K562 (cell line): ENCODE measurements around the gene NUP50. TPM values are rescaled to one million over a fixed set of nuclear protein-coding genes. Genes with fewer than 3 reads are reported as not detected.
A peak's percentile ranks its signal among the peaks of the same experiment; 100 is the strongest.

Experiments used
- ATAC-seq: fragments of 200-7000 bp; cut with Tn5 transposase; 3 replicates; pipeline ENCODE4 v1.9.1; 2020; ENCODE audit warnings: moderate library complexity
- BruUV-seq: library from RNA; stranded (reverse); fragments of 400-500 nt; replicated peaks from 2 replicates; lab custom pipeline; 2021; lab: Mats Ljungman, UMichigan
- CTCF ChIA-PET: fragments of 300-600 bp; formaldehyde crosslinking; extraction: SDS; loops from one replicate; lab custom pipeline; 2021; ENCODE audit warnings: low intra/inter-chr PET ratio; lab: Yijun Ruan, JAX
- POLR2A ChIA-PET: fragments of 300-600, 350-650 bp; sonication (Branson Sonifier 250); formaldehyde crosslinking; extraction: SDS; loops from one replicate; lab custom pipeline; 2021; ENCODE audit warnings: antibody characterized with exemption, inconsistent platforms; lab: Yijun Ruan, JAX
- DNase-seq, 4 experiments: peaks; one replicate each; pipeline versions ENCODE4 v3.0.0 to v3.0.0-alpha.2; 2011 to 2018; ENCODE audit warnings: low spot score in 3 of 4, mixed read lengths in 3 of 4; ENCODE audit errors: extremely low read depth in 1 of 4
- FAIRE-seq: peaks from 2 replicates; lab custom pipeline; 2011; peaks lifted over from hg19 to GRCh38; lab: Jason Lieb, UNC
- H2AFZ ChIP-seq: 2 replicates; pipeline ENCODE4 v1.6.0; 2011; ENCODE audit warnings: low read depth, low read length, control low read depth, inconsistent platforms
- H3K27ac ChIP-seq: fragments of 200-600 bp; 3 replicates; pipeline ENCODE4 v1.8.0; 2011; ENCODE audit warnings: low read depth, mild to moderate bottlenecking, control low read depth, inconsistent platforms, low read length, moderate library complexity, mixed read lengths; ENCODE audit errors: extremely low read depth
- H3K27me3 ChIP-seq, 2 experiments: fragments of 300-600 bp in 1 of 2; 2 replicates in 1 of 2; 3 replicates in 1 of 2; pipeline versions ENCODE4 v1.6.0 to v1.8.0; 2011; ENCODE audit warnings: inconsistent platforms in 2 of 2, low read length in 2 of 2, mild to moderate bottlenecking in 1 of 2, mixed read lengths in 1 of 2, moderate library complexity in 1 of 2; ENCODE audit not compliant: control insufficient read depth in 2 of 2, insufficient read depth in 2 of 2
- H3K36me3 ChIP-seq: fragments of 300-600 bp; 3 replicates; pipeline ENCODE4 v1.8.0; 2011; ENCODE audit warnings: mild to moderate bottlenecking, low read length, inconsistent platforms; ENCODE audit not compliant: control insufficient read depth, insufficient read depth
- H3K4me1 ChIP-seq, 2 experiments: fragments of 200-600 bp in 1 of 2; replicated peaks in 1 of 2; 2 replicates in 1 of 2; 3 replicates in 1 of 2; pipeline versions ENCODE4 v1.5.1 to v1.8.0; 2011; ENCODE audit warnings: inconsistent platforms in 2 of 2, low read length in 2 of 2, mild to moderate bottlenecking in 1 of 2, mixed read lengths in 1 of 2, moderate library complexity in 1 of 2; ENCODE audit not compliant: control insufficient read depth in 2 of 2, insufficient read depth in 2 of 2
- H3K4me2 ChIP-seq: 2 replicates; pipeline ENCODE4 v1.6.1; 2011; ENCODE audit warnings: low read length, control low read depth, inconsistent platforms, mixed read lengths; ENCODE audit not compliant: insufficient read depth
- H3K4me3 ChIP-seq: fragments of 200-600 bp; sonication (generic), shearing (Covaris generic); 2 replicates; pipeline ENCODE4 v1.5.1; 2016; ENCODE audit warnings: control low read depth, inconsistent platforms
- H3K79me2 ChIP-seq: fragments of 200-600 bp; 3 replicates; pipeline ENCODE4 v1.8.0; 2011; ENCODE audit warnings: low read length, inconsistent platforms; ENCODE audit not compliant: control insufficient read depth, insufficient read depth
- H3K9ac ChIP-seq, 2 experiments: 2 replicates each; pipeline versions ENCODE4 v1.6.0 to v1.6.1; 2011; ENCODE audit warnings: low read depth in 2 of 2, low read length in 2 of 2, control low read depth in 1 of 2, inconsistent platforms in 1 of 2, mild to moderate bottlenecking in 1 of 2, mixed read lengths in 1 of 2; ENCODE audit not compliant: insufficient read depth in 1 of 2
- H3K9me1 ChIP-seq: one replicate; pipeline ENCODE4 v1.6.0; 2011; ENCODE audit warnings: inconsistent platforms, mild to moderate bottlenecking, low read length, moderate library complexity; ENCODE audit not compliant: control insufficient read depth, insufficient read depth
- H3K9me3 ChIP-seq: replicated peaks from 2 replicates; pipeline ENCODE4 v1.5.1; 2011; ENCODE audit warnings: low read depth, low read length, inconsistent platforms; ENCODE audit not compliant: control insufficient read depth, insufficient read depth
- H4K20me1 ChIP-seq: replicated peaks from 2 replicates; pipeline ENCODE4 v1.6.1; 2011; ENCODE audit warnings: low read length, inconsistent platforms, mixed read lengths; ENCODE audit not compliant: control insufficient read depth, insufficient read depth
- ATF1 ChIP-seq, 2 experiments: fragments of 450-650 bp in 1 of 2; IDR thresholded peaks; 2 replicates each; pipeline ENCODE4 v1.6.1; 2016; ENCODE audit warnings: missing compliant biosample characterization in 1 of 2, missing genetic modification characterization in 1 of 2
- ATF3 ChIP-seq, 2 experiments: fragments of 450-650 bp in 1 of 2; sonication (generic) in 1 of 2; formaldehyde crosslinking in 1 of 2; IDR thresholded peaks in 1 of 2; conservative IDR thresholded peaks in 1 of 2; 2 replicates each; pipeline versions ENCODE4 v1.6.1 to v1.8.1; 2016 to 2023; ENCODE audit warnings: mild to moderate bottlenecking in 2 of 2, moderate library complexity in 2 of 2, inconsistent platforms in 1 of 2, missing genetic modification reagents in 1 of 2
- CC2D1A ChIP-seq: fragments of 450-650 bp; IDR thresholded peaks from 2 replicates; pipeline ENCODE4 v1.6.1; 2017; ENCODE audit warnings: mild to moderate bottlenecking
- FOXK2 ChIP-seq, 2 experiments: fragments of 450-650 bp; IDR thresholded peaks in 1 of 2; conservative IDR thresholded peaks in 1 of 2; 2 replicates each; pipeline ENCODE4 v1.6.1; 2016; ENCODE audit warnings: low read depth in 2 of 2, mild to moderate bottlenecking in 1 of 2
- GATAD2A ChIP-seq: fragments of 450-650 bp; IDR thresholded peaks from 2 replicates; pipeline ENCODE4 v1.6.1; 2017
- GTF2B ChIP-seq: IDR thresholded peaks from 2 replicates; pipeline ENCODE4 v1.6.1; 2011; ENCODE audit not compliant: insufficient read length; ENCODE audit errors: extremely low read depth
- JUND ChIP-seq, 2 experiments: IDR thresholded peaks; 2 replicates in 1 of 2; 3 replicates in 1 of 2; pipeline ENCODE4 v1.6.1; 2011; ENCODE audit warnings: borderline replicate concordance in 2 of 2, low read depth in 2 of 2, low read length in 2 of 2, improper control_type of control experiment in 1 of 2, missing biosample characterization in 1 of 2, missing genetic modification characterization in 1 of 2, missing genetic modification reagents in 1 of 2
- KLF10 ChIP-seq: fragments of 250-450 bp; sonication (Bioruptor Pico); IDR thresholded peaks from 2 replicates; pipeline ENCODE4 v1.6.1; 2021; ENCODE audit warnings: matching md5 sums
- MEF2A ChIP-seq: IDR thresholded peaks from 2 replicates; pipeline ENCODE4 v1.6.1; 2011; ENCODE audit warnings: low read depth, mild to moderate bottlenecking, low read length, moderate library complexity; ENCODE audit not compliant: control insufficient read depth
- NFRKB ChIP-seq: fragments of 450-650 bp; IDR thresholded peaks from 2 replicates; pipeline ENCODE4 v1.6.1; 2016; ENCODE audit warnings: low read depth
- NR2C2 ChIP-seq, 2 experiments: fragments of 200-800 bp in 1 of 2; sonication (Bioruptor generic) in 1 of 2; sonication (generic) in 1 of 2; formaldehyde crosslinking in 1 of 2; IDR thresholded peaks; 2 replicates each; pipeline versions ENCODE4 v1.6.1 to v1.8.0; 2016 to 2022; ENCODE audit warnings: mild to moderate bottlenecking in 1 of 2, missing compliant biosample characterization in 1 of 2, missing genetic modification characterization in 1 of 2, missing genetic modification reagents in 1 of 2
- NRF1 ChIP-seq, 2 experiments: fragments of 450-650 bp; IDR thresholded peaks in 1 of 2; conservative IDR thresholded peaks in 1 of 2; 2 replicates each; pipeline ENCODE4 v1.6.1; 2014; ENCODE audit warnings: mild to moderate bottlenecking in 2 of 2
- PCBP1 ChIP-seq: fragments of 200-400 bp; formaldehyde crosslinking; IDR thresholded peaks from 2 replicates; pipeline ENCODE4 v1.6.1; 2018; ENCODE audit warnings: mild to moderate bottlenecking, low read depth, low read length; ENCODE audit not compliant: poor library complexity, severe bottlenecking
- XRCC4 ChIP-seq: IDR thresholded peaks from one replicate; pipeline ENCODE4 v1.6.1; 2011; ENCODE audit not compliant: insufficient read depth, insufficient read length; ENCODE audit errors: extremely low read depth
- ZBTB9 ChIP-seq: fragments of 450-650 bp; formaldehyde crosslinking; IDR thresholded peaks from 2 replicates; pipeline ENCODE4 v1.4.0; 2020; ENCODE audit warnings: mild to moderate bottlenecking, moderate library complexity
- ZFPM2 ChIP-seq: fragments of 250-450 bp; sonication (Bioruptor Pico); IDR thresholded peaks from 2 replicates; pipeline ENCODE4 v1.5.1; 2022; ENCODE audit warnings: mild to moderate bottlenecking
- ZNF639 ChIP-seq, 2 experiments: fragments of 200-800 bp in 1 of 2; sonication (Bioruptor generic) in 1 of 2; sonication (generic) in 1 of 2; formaldehyde crosslinking in 1 of 2; IDR thresholded peaks in 1 of 2; conservative IDR thresholded peaks in 1 of 2; 2 replicates each; pipeline versions ENCODE4 v1.5.0 to v1.6.1; 2016 to 2020; ENCODE audit warnings: missing compliant biosample characterization in 1 of 2, missing genetic modification characterization in 1 of 2, missing genetic modification reagents in 1 of 2
- WGBS: fragments of 100-300 bp; shearing (Covaris generic); methylation state at CpG from one replicate; pipeline ENCODE4 v1.1.6; 2016; ENCODE audit warnings: low coverage, mixed read lengths; ENCODE audit not compliant: insufficient coverage; ENCODE audit errors: missing lambda C conversion rate; 5-methylcytosine and 5-hydroxymethylcytosine counted together
- in situ Hi-C: fragments of 300-500 bp; cut with MboI; formaldehyde crosslinking; loops from 4 replicates; pipeline ENCODE4 v1.15.0; 2018; ENCODE audit warnings: inconsistent platforms, mixed read lengths
- intact Hi-C: fragments of 100-400 bp; cut with micrococcal nuclease; formaldehyde crosslinking; loops from 2 replicates; pipeline ENCODE4 v1.14.2; 2022
- polyA plus RNA-seq, 8 experiments: library from polyadenylated mRNA; depleted of rRNA in 4 of 8; stranded (reverse) in 5 of 8; unstranded in 3 of 8; fragments of >200 nt; fragmentation: Nextera tagmentation in 2 of 8; fragmentation: Illumina TruSeq in 1 of 8; extraction: Ambion mirVana in 2 of 8; extraction: Trizol in 1 of 8; gene quantifications; 2 replicates each; pipeline versions ENCODE4 v1.2.1 to v1.2.3, GENCODE V29; 2011 to 2014; ENCODE audit warnings: inconsistent platforms in 1 of 8, missing spikeins in 1 of 8
- total RNA-seq, 7 experiments: library from RNA; depleted of rRNA in 6 of 7; stranded (reverse); fragments of >200 nt in 6 of 7; fragmentation: Illumina TruSeq in 2 of 7; extraction: Trizol in 2 of 7; gene quantifications; 2 replicates each; pipeline versions ENCODE4 v1.2.1 to v1.2.3, GENCODE V29; 2011 to 2021; ENCODE audit warnings: low replicate concordance in 1 of 7

NUP50 gene
- total and polyA plus RNA-seq, 9 of the 15 experiments (the other 6 are each of a cell fraction or from before 2014, with no cell fraction given) = 23.8 to 83.7 (median 55.3) TPM

- Histone ChIP-seq H3K4me3 (no peak overlapping the region), H4K20me1 (no peaks in the 10 kb centered on the region), H3K9me1 (no peaks in the 10 kb centered on the region), H3K4me2 (no peak overlapping the region), H3K36me3 (no peaks in the 10 kb centered on the region), H3K9ac (no peak overlapping the region), H2AFZ (no peak overlapping the region), H3K4me1 (no peaks in the 10 kb centered on the region), H3K27me3 (no peaks in the 10 kb centered on the region), H3K27ac (no peak overlapping the region), H3K79me2 (no peaks in the 10 kb centered on the region), H3K9me3 (0 out of 2 replicates have a peak, but pooled peaks cover 3% of the 10 kb centered on the region)
- WGBS = 47% methylated on average over 6 of the region's 6 CpGs
- CTCF ChIA-PET = no interaction called here
- BruUV-seq = no TSS peak
- ATAC-seq (no peak), DNase-seq (no peak), FAIRE-seq (no peak)
- intact Hi-C loops = no loop called here
- in situ Hi-C loops = no loop called here
- POLR2A ChIA-PET = no interaction called here
- TF ChIP-seq JUND (IDR thresholded peaks at IDR 0.05; ENCODE audit: borderline replicate concordance, low read depth, low read length) (no peak), JUND (tag; IDR thresholded peaks at IDR 0.05; ENCODE audit: borderline replicate concordance, low read depth, low read length) (peak; percentile 33; the same call in 1 of the 3 replicates), ZNF639 (CRISPR knock-in tag; conservative IDR thresholded peaks at IDR 0.05 in 1 of 2, IDR thresholded peaks at IDR 0.05 in 1 of 2) (no peak), NFRKB (no peak), XRCC4 (no peak), FOXK2 (conservative IDR thresholded peaks at IDR 0.05 in 1 of 2, IDR thresholded peaks at IDR 0.05 in 1 of 2; ENCODE audit: low read depth in 2 of 2) (no peak), NR2C2 (CRISPR knock-in tag; IDR thresholded peaks at IDR 0.05) (no peak), NR2C2 (tag; IDR thresholded peaks at IDR 0.05) (no peak), GATAD2A (no peak), ZBTB9 (CRISPR knock-in tag) (no peak), ZFPM2 (CRISPR knock-in tag) (no peak), ATF3 (IDR thresholded peaks at IDR 0.05) (peak; percentile 79), ATF3 (CRISPR knock-in tag; conservative IDR thresholded peaks at IDR 0.05) (no peak), CC2D1A (no peak), NRF1 (conservative IDR thresholded peaks at IDR 0.05 in 1 of 2, IDR thresholded peaks at IDR 0.05 in 1 of 2) (no peak), PCBP1 (no peak), KLF10 (CRISPR knock-in tag) (no peak), GTF2B (no peak), MEF2A (no peak), ATF1 (CRISPR knock-in tag; IDR thresholded peaks at IDR 0.05) (no peak), ATF1 (tag; IDR thresholded peaks at IDR 0.05) (0 out of 2 replicates have a peak, but pooled peaks have one; percentile 22)
Measured at GRCh38 chr22:45139693-45140092, 24.0 kb upstream of the NUP50 start.
